ENCODE results near the gene SYT13. TPM values are rescaled to one million over a fixed set of nuclear protein-coding genes. Genes with fewer than 3 reads are reported as not detected.

SYT13 gene
- total and polyA plus RNA-seq, 2 of the 4 experiments (the other 2 are of a cell fraction), result not detected

DNA sequence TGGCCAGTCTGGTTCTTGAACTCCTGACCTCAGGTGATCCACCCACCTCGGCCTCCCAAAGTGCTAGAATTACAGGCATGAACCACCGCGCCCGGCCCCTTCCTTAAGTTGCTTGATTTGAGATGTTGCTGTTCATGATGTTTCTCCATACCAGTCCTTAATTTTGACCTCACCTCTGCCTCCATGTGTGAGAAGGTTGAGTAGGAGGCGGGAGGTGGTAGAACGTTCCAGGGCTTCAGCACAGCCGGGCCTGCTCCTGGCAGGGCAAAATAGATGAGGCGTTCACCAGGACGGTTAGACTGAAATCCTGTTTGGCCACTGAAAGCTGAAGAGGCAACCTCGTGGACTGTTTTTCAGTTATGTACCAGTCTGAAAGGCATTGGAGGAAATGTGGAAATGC lies 48.3 kb upstream of the SYT13 start:
- POLR2A ChIA-PET (ENCODE audit: unreplicated experiment), result no interaction called here
- H3K27me3 ChIP-seq (ENCODE audit: control insufficient read depth, insufficient read depth, low read length), result peaks cover 3% of the 10 kb centered on the region
- H3K4me3 ChIP-seq (ENCODE audit: insufficient read depth, low read depth, low read length), result no peak overlapping the region
- intact Hi-C loops (cut with micrococcal nuclease), result no loop called here
- H2AFZ ChIP-seq (replicated peaks; ENCODE audit: low read length, poor library complexity), result no peak overlapping the region
- H3K56ac ChIP-seq (ENCODE audit: extremely low read depth, insufficient read depth, low read length), result no peak overlapping the region
- no peak overlapping the region for H2BK5ac ChIP-seq (ENCODE audit: low read depth, low read length, poor library complexity, severe bottlenecking)
- no peak overlapping the region for H3K9ac ChIP-seq (ENCODE audit: low read depth, low read length)
- H4K5ac ChIP-seq (ENCODE audit: low read depth, low read length), result no peak overlapping the region
- no peak overlapping the region for H3K14ac ChIP-seq (replicated peaks; ENCODE audit: low read depth, low read length)
- no peak overlapping the region for H4K91ac ChIP-seq (ENCODE audit: insufficient read depth, low read depth, low read length)
- no peaks in the 10 kb centered on the region for H3K9me3 ChIP-seq (ENCODE audit: control insufficient read depth, insufficient read depth, low read length)
- no peak for TF ChIP-seq MAFK (IDR thresholded peaks at IDR 0.05; ENCODE audit: low read depth, low read length)
- TF ChIP-seq CHD1 (IDR thresholded peaks at IDR 0.05; ENCODE audit: low read depth, low read length), result no peak
- TF ChIP-seq MXI1 (IDR thresholded peaks at IDR 0.05; ENCODE audit: borderline replicate concordance, low read depth, low read length), result no peak
- no peak for TF ChIP-seq FOS (IDR thresholded peaks at IDR 0.05; ENCODE audit: low read depth, low read length)
- TF ChIP-seq RAD21 (IDR thresholded peaks at IDR 0.05; ENCODE audit: low read length), result no peak
- TF ChIP-seq MAZ (IDR thresholded peaks at IDR 0.05; ENCODE audit: borderline replicate concordance, low read depth, low read length), result no peak
- TF ChIP-seq, protein P1, sequence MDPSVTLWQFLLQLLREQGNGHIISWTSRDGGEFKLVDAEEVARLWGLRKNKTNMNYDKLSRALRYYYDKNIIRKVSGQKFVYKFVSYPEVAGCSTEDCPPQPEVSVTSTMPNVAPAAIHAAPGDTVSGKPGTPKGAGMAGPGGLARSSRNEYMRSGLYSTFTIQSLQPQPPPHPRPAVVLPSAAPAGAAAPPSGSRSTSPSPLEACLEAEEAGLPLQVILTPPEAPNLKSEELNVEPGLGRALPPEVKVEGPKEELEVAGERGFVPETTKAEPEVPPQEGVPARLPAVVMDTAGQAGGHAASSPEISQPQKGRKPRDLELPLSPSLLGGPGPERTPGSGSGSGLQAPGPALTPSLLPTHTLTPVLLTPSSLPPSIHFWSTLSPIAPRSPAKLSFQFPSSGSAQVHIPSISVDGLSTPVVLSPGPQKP (IDR thresholded peaks at IDR 0.05; ENCODE audit: borderline replicate concordance, low read depth, low read length), result no peak
- TF ChIP-seq CEBPB (IDR thresholded peaks at IDR 0.05; ENCODE audit: low read depth, low read length), result no peak
- TF ChIP-seq SMC3 (IDR thresholded peaks at IDR 0.05; ENCODE audit: low read depth, low read length), result no peak
- TF ChIP-seq RCOR1 (IDR thresholded peaks at IDR 0.05; ENCODE audit: insufficient replicate concordance, low read length), result no peak
- no peak overlapping the region for H3K4ac ChIP-seq (ENCODE audit: low read depth, low read length)
- CTCF ChIA-PET, result no interaction called here
- no peak overlapping the region for H3K23ac ChIP-seq (ENCODE audit: low read depth, low read length)
- no peak overlapping the region for H3K27ac ChIP-seq (ENCODE audit: insufficient read depth, low read length)
- no peak overlapping the region for H2AK5ac ChIP-seq (ENCODE audit: low read depth, low read length)
- peaks cover 4% of the 10 kb centered on the region; the same call in 1 of the 2 replicates for H3K4me1 ChIP-seq (ENCODE audit: control insufficient read depth, insufficient read depth, low read length)
- 95% methylated on average over 3 of the region's 10 CpGs; no CpG with 5 or more reads in 1 of the 2 experiments for WGBS, 2 experiments (ENCODE audit: extremely low coverage in 2 of 2, insufficient read length in 1 of 2)
- dilution Hi-C loops (cut with HindIII; ENCODE audit: low sequenced_read_pairs, unreplicated experiment), result no loop called here
- H2AK9ac ChIP-seq (replicated peaks; ENCODE audit: low read depth, low read length, poor library complexity), result no peak overlapping the region
- H3K36me3 ChIP-seq (ENCODE audit: control insufficient read depth, insufficient read depth, low read length), result no peaks in the 10 kb centered on the region
- no peaks in the 10 kb centered on the region for H4K20me1 ChIP-seq (ENCODE audit: insufficient read depth, low read length)
- ATAC-seq (ENCODE audit: low read depth) (no peak), DNase-seq (no peak)
- no peak overlapping the region for H2BK120ac ChIP-seq (ENCODE audit: low read depth, low read length)
- no peak overlapping the region for H3K18ac ChIP-seq (ENCODE audit: low read depth, low read length)
- H3K79me1 ChIP-seq (ENCODE audit: low read depth in 1 of 2, low read length in 2 of 2), result no peaks in the 10 kb centered on the region
- H3K4me2 ChIP-seq (ENCODE audit: low read depth, low read length), result no peak overlapping the region
- no TSS peak for BruUV-seq (replicated peaks)
- no peak overlapping the region for H2BK20ac ChIP-seq (ENCODE audit: low read depth, low read length)
- H2BK15ac ChIP-seq (ENCODE audit: low read depth, low read length), result no peak overlapping the region
- H3K9me1 ChIP-seq (ENCODE audit: insufficient read depth, low read length), result peaks cover 2% of the 10 kb centered on the region
- in situ Hi-C loops (cut with MboI; ENCODE audit: low sequenced_read_pairs), result no loop called here
- no peak overlapping the region for H4K8ac ChIP-seq (ENCODE audit: low read depth in 2 of 2, low read length in 2 of 2)
